Measurements from ENCODE around the gene CDCA8.

GRCh38 chr1:37728416-37728815, 36.1 kb downstream of the CDCA8 start:
- no peak for TF ChIP-seq CTCF (IDR thresholded peaks at IDR 0.05; ENCODE audit: control extremely low read depth in 1 of 3, insufficient read depth in 1 of 3, low read depth in 1 of 3, low read length in 3 of 3)
- no peak for TF ChIP-seq YY1 (IDR thresholded peaks at IDR 0.05; ENCODE audit: low read depth, low read length)
- no peak for TF ChIP-seq RFX5 (IDR thresholded peaks at IDR 0.05; ENCODE audit: borderline replicate concordance, low read depth, low read length)
- no peak for TF ChIP-seq NRF1 (IDR thresholded peaks at IDR 0.05; ENCODE audit: low read depth, low read length)
- TF ChIP-seq EZH2 (IDR thresholded peaks at IDR 0.05; ENCODE audit: low read depth, low read length, severe bottlenecking), result no peak
- TF ChIP-seq RAD21 (IDR thresholded peaks at IDR 0.05 in 1 of 2, conservative IDR thresholded peaks at IDR 0.05 in 1 of 2; ENCODE audit: low read depth in 2 of 2, low read length in 2 of 2), result no peak
- no peak for TF ChIP-seq CEBPB (IDR thresholded peaks at IDR 0.05; ENCODE audit: low read depth, low read length)
- no peak for TF ChIP-seq MAX (IDR thresholded peaks at IDR 0.05)

Data from H1 (cell line).